Astrocyte (in vitro differentiated cells and primary cell): Measurements from ENCODE around the gene OASL. TPM values are rescaled to one million over a fixed set of nuclear protein-coding genes. Genes with fewer than 3 reads are reported as not detected.

Experiments used
- DNase-seq: peaks from one replicate; pipeline ENCODE4 v3.0.0-alpha.2; 2010; ENCODE audit warnings: low read depth
- FAIRE-seq: peaks from 2 replicates; lab custom pipeline; 2011; peaks lifted over from hg19 to GRCh38; lab: Jason Lieb, UNC
- H2AFZ ChIP-seq: 2 replicates; pipeline ENCODE4 v1.6.0; 2012; ENCODE audit warnings: low read depth, low read length, inconsistent platforms
- H3K27ac ChIP-seq: 2 replicates; pipeline ENCODE4 v1.5.1; 2011; ENCODE audit warnings: low read depth, low read length, inconsistent platforms
- H3K27me3 ChIP-seq: 2 replicates; pipeline ENCODE4 v1.6.0; 2011; ENCODE audit warnings: low read length, inconsistent platforms; ENCODE audit not compliant: insufficient read depth
- H3K36me3 ChIP-seq: 2 replicates; pipeline ENCODE4 v1.5.1; 2011; ENCODE audit warnings: low read length, inconsistent platforms; ENCODE audit not compliant: insufficient read depth
- H3K4me1 ChIP-seq: 2 replicates; pipeline ENCODE4 v1.5.1; 2011; ENCODE audit warnings: low read length, inconsistent platforms; ENCODE audit not compliant: insufficient read depth
- H3K4me2 ChIP-seq: 2 replicates; pipeline ENCODE4 v1.6.0; 2012; ENCODE audit warnings: low read length, inconsistent platforms
- H3K4me3 ChIP-seq: 2 replicates; pipeline ENCODE4 v1.5.1; 2011; ENCODE audit warnings: low read depth, mild to moderate bottlenecking, low read length, inconsistent platforms; ENCODE audit not compliant: insufficient read depth
- H3K79me2 ChIP-seq: 2 replicates; pipeline ENCODE4 v1.6.0; 2012; ENCODE audit warnings: mild to moderate bottlenecking, low read length, inconsistent platforms; ENCODE audit not compliant: insufficient read depth
- H3K9ac ChIP-seq: 2 replicates; pipeline ENCODE4 v1.6.0; 2012; ENCODE audit warnings: mild to moderate bottlenecking, low read length, inconsistent platforms
- H3K9me3 ChIP-seq: 2 replicates; pipeline ENCODE4 v1.5.1; 2012; ENCODE audit warnings: low read depth, mild to moderate bottlenecking, low read length, inconsistent platforms; ENCODE audit not compliant: insufficient read depth
- H4K20me1 ChIP-seq: 2 replicates; pipeline ENCODE4 v1.6.0; 2012; ENCODE audit warnings: low read length, inconsistent platforms; ENCODE audit not compliant: insufficient read depth
- H3K27ac Mint-ChIP-seq: one replicate; pipeline ENCODE4 v1.8.0; 2021; ENCODE audit warnings: mild to moderate bottlenecking, mixed read lengths; ENCODE audit not compliant: unreplicated experiment
- H3K27me3 Mint-ChIP-seq: one replicate; pipeline ENCODE4 v1.8.0; 2021; ENCODE audit warnings: low read depth, mixed read lengths; ENCODE audit not compliant: unreplicated experiment
- H3K36me3 Mint-ChIP-seq: one replicate; pipeline ENCODE4 v1.8.0; 2021; ENCODE audit warnings: low read depth, mixed read lengths; ENCODE audit not compliant: unreplicated experiment
- H3K4me1 Mint-ChIP-seq: one replicate; pipeline ENCODE4 v1.8.0; 2021; ENCODE audit warnings: low read depth, mixed read lengths; ENCODE audit not compliant: unreplicated experiment
- H3K4me3 Mint-ChIP-seq: one replicate; pipeline ENCODE4 v1.8.0; 2021; ENCODE audit warnings: mild to moderate bottlenecking, moderate library complexity, mixed read lengths; ENCODE audit not compliant: unreplicated experiment
- H3K9me3 Mint-ChIP-seq: one replicate; pipeline ENCODE4 v1.8.0; 2021; ENCODE audit warnings: mild to moderate bottlenecking, mixed read lengths; ENCODE audit not compliant: unreplicated experiment
- CTCF ChIP-seq: IDR thresholded peaks from 2 replicates; pipeline ENCODE4 v1.5.1; 2011; ENCODE audit warnings: low read depth, mild to moderate bottlenecking, inconsistent platforms, low read length, moderate library complexity; ENCODE audit not compliant: insufficient read depth
- EZH2 ChIP-seq: IDR thresholded peaks from 2 replicates; pipeline ENCODE4 v1.6.1; 2012; ENCODE audit warnings: mild to moderate bottlenecking, low read length, inconsistent platforms; ENCODE audit not compliant: insufficient read depth
- total RNA-seq: library from RNA; stranded (reverse); gene quantifications from 2 replicates; pipeline ENCODE4 v1.2.1, GENCODE V29; 2021

The OASL gene
- total RNA-seq, 1 donor from 2014 or later, result 0.75 TPM

- H3K27ac ChIP-seq, result no peak overlapping the region
- H3K4me2 ChIP-seq, result no peak overlapping the region
- H3K4me3 Mint-ChIP-seq, result no peak overlapping the region
- no peaks in the 10 kb centered on the region for H3K4me1 Mint-ChIP-seq
- FAIRE-seq, result no peak
- no peak overlapping the region for H3K27ac Mint-ChIP-seq
- no peak overlapping the region for H2AFZ ChIP-seq
- H4K20me1 ChIP-seq, result no peaks in the 10 kb centered on the region
- no peak overlapping the region for H3K4me3 ChIP-seq
- no peak overlapping the region for H3K9ac ChIP-seq
- peaks cover 2% of the 10 kb centered on the region for H3K27me3 Mint-ChIP-seq
- H3K9me3 Mint-ChIP-seq, result no peaks in the 10 kb centered on the region
- H3K36me3 ChIP-seq, result no peaks in the 10 kb centered on the region
- H3K27me3 ChIP-seq, result peaks cover 2% of the 10 kb centered on the region
- H3K4me1 ChIP-seq, result no peaks in the 10 kb centered on the region
- no peaks in the 10 kb centered on the region for H3K79me2 ChIP-seq
- no peaks in the 10 kb centered on the region for H3K9me3 ChIP-seq
- DNase-seq, result no peak
- H3K36me3 Mint-ChIP-seq, result no peaks in the 10 kb centered on the region
- TF ChIP-seq CTCF, result no peak
- no peak for TF ChIP-seq EZH2
These were observed 59.0 kb downstream of the OASL start for GRCh38 chr12:120979862-120980696.

DNA sequence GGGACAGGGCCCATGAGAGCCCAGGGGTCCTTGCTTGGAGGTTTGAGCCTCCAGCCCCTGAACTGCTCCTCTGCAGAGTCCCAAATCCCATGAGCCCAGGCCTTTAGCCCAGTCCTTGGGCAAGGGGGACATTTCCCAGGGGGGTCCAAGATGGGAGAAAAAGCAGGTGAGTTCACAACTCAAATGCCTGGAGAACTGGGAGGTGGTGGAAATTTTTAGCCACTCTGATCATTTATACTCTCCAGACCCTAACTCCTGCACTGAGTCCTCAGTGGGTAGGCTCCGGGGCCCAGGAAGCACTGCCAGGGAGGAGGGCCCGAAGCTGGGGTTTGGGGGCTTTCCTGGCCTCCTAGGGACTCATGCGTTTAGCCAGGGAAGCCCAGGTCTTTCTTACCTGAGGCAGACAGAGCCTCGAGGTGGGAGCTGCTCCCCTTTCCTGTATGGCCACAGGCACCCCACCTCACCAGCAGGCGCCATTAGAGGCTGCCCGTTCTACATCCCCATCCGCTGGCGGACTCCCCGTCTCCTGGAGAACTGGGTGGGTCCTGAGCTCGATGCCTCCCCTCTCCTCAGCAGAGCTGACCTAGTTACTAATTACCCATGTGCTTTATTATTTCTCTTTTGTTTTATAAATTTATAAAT is 59.7 kb downstream of the OASL start:
- H3K4me3 ChIP-seq, result no peak overlapping the region
- DNase-seq (no peak), FAIRE-seq (no peak)
- no peaks in the 10 kb centered on the region for H3K9me3 ChIP-seq
- no peak overlapping the region for H2AFZ ChIP-seq
- Mint-ChIP-seq H3K27ac (no peak overlapping the region), H3K27me3 (peaks cover 2% of the 10 kb centered on the region), H3K4me3 (no peak overlapping the region), H3K4me1 (no peaks in the 10 kb centered on the region), H3K9me3 (no peaks in the 10 kb centered on the region), H3K36me3 (no peaks in the 10 kb centered on the region)
- no peaks in the 10 kb centered on the region for H3K79me2 ChIP-seq
- H3K27ac ChIP-seq, result no peak overlapping the region
- no peaks in the 10 kb centered on the region for H4K20me1 ChIP-seq
- peaks cover 2% of the 10 kb centered on the region for H3K27me3 ChIP-seq
- no peaks in the 10 kb centered on the region for H3K36me3 ChIP-seq
- no peak overlapping the region for H3K4me2 ChIP-seq
- TF ChIP-seq EZH2 (no peak), CTCF (no peak)
- no peak overlapping the region for H3K9ac ChIP-seq
- H3K4me1 ChIP-seq, result no peaks in the 10 kb centered on the region
